ENCODE results near the gene OR51T1.

The OR51T1 gene

GRCh38 chr11:4926608-4927007 lies 44.9 kb downstream of the OR51T1 start:
- DNase-seq (ENCODE audit: low read depth), result no peak

Measured in GM04503 (cell line).